ENCODE measurements around the gene GLYATL3. TPM values are rescaled to one million over a fixed set of nuclear protein-coding genes. Genes with fewer than 3 reads are reported as not detected.
A peak's percentile ranks its signal among the peaks of the same experiment; 100 is the strongest.

The GLYATL3 gene
- polyA plus RNA-seq, 1 of the 3 experiments (the other 2 are of a cell fraction): not detected

DNA sequence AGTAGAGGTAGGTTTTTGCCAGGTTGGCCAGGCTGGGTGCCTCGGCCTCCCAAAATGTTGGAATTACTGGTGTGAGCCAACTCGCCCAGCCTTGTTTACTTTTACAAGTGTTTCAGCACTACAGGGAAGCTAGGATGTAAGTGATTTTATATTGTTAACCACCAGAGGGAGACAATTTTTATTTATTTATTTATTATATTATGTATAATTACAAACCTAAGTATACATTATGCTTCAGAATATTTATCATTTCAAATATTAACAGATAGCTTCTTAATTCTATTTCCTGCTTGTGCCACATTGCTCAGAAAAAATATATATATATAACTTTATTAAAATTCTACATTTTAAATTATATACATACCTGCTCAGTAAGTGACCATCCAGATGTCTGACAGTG is 46.5 kb upstream of the GLYATL3 start:
- Histone ChIP-seq H3K79me2 (ENCODE audit: insufficient read depth) (no peaks in the 10 kb centered on the region), H3K36me3 (replicated peaks in 1 of 2; ENCODE audit: control insufficient read depth in 1 of 2, insufficient read depth in 2 of 2, low read length in 1 of 2) (peaks cover 64 to 65% of the 10 kb centered on the region in 2 experiments), H2AFZ (ENCODE audit: low read depth) (no peak overlapping the region), H3F3A (replicated peaks; ENCODE audit: insufficient read depth) (peaks cover 6% of the 10 kb centered on the region), H3K27me3 (ENCODE audit: insufficient read depth) (no peaks in the 10 kb centered on the region), H3K4me3 (ENCODE audit: low read depth in 2 of 2, low read length in 1 of 2) (no peak overlapping the region), H3K9me3 (no peaks in the 10 kb centered on the region), H3K4me1 (ENCODE audit: control insufficient read depth in 1 of 2, insufficient read depth in 2 of 2, low read depth in 1 of 2, low read length in 1 of 2) (no peaks in the 10 kb centered on the region), H3K4me2 (no peak overlapping the region), H3K9ac (no peak overlapping the region), H3K9me2 (no peaks in the 10 kb centered on the region), H4K20me1 (ENCODE audit: insufficient read depth) (no peaks in the 10 kb centered on the region), H3K27ac (ENCODE audit: low read depth in 2 of 2, low read length in 1 of 2) (no peak overlapping the region)
- ChIA-PET CTCF (interaction anchor here (0.8 to 1.6 kb wide), 3 partner anchors 12 to 43 kb away, joined by 3 to 4 read pairs (median 3); no protein-coding TSS in a partner anchor), POLR2A (no interaction called here)
- no peak for DNase-seq
- 88% methylated on average over 2 of the region's 2 CpGs for WGBS (ENCODE audit: low lambda C conversion rate)
- TF ChIP-seq CTCF (IDR thresholded peaks at IDR 0.05): peak; percentile 53
- no peak for TF ChIP-seq POLR2AphosphoS5 (IDR thresholded peaks at IDR 0.05; ENCODE audit: low read depth, low read length)

GRCh38 chr6:49454787-49455709 is 44.7 kb upstream of the GLYATL3 start:
- no peaks in the 10 kb centered on the region for H3K9me3 ChIP-seq
- H3K4me2 ChIP-seq: no peak overlapping the region
- DNase-seq: no peak
- no peaks in the 10 kb centered on the region for H3K4me1 ChIP-seq (ENCODE audit: control insufficient read depth in 1 of 2, insufficient read depth in 2 of 2, low read depth in 1 of 2, low read length in 1 of 2)
- H3K4me3 ChIP-seq (ENCODE audit: low read depth in 2 of 2, low read length in 1 of 2): no peak overlapping the region
- CTCF ChIA-PET: interaction anchor here (1.4 to 1.5 kb wide), 2 partner anchors 9 to 45 kb away, joined by 3 to 4 read pairs; no protein-coding TSS in a partner anchor
- no peak overlapping the region for H3K27ac ChIP-seq (ENCODE audit: low read depth in 2 of 2, low read length in 1 of 2)
- peaks cover 8% of the 10 kb centered on the region for H3F3A ChIP-seq (replicated peaks; ENCODE audit: insufficient read depth)
- no peak overlapping the region for H3K9ac ChIP-seq
- TF ChIP-seq MEF2A (IDR thresholded peaks at IDR 0.05; ENCODE audit: borderline replicate concordance, low read depth) (no peak), EP300 (IDR thresholded peaks at IDR 0.05; ENCODE audit: borderline replicate concordance in 1 of 2, low read depth in 1 of 2, low read length in 1 of 2) (no peak), REST (IDR thresholded peaks at IDR 0.05; ENCODE audit: low read depth, low read length) (no peak), MAX (IDR thresholded peaks at IDR 0.05; ENCODE audit: low read depth) (no peak), SIN3A (IDR thresholded peaks at IDR 0.05; ENCODE audit: borderline replicate concordance, low read depth, low read length) (no peak), FOXJ3 (CRISPR knock-in tag; IDR thresholded peaks at IDR 0.05) (no peak), GABPA (IDR thresholded peaks at IDR 0.05; ENCODE audit: low read depth) (no peak), RCOR1 (IDR thresholded peaks at IDR 0.05; ENCODE audit: low read length) (no peak), TEAD4 (IDR thresholded peaks at IDR 0.05; ENCODE audit: borderline replicate concordance, insufficient read depth) (no peak), TAF1 (IDR thresholded peaks at IDR 0.05; ENCODE audit: borderline replicate concordance, low read depth, low read length) (no peak), CHD2 (IDR thresholded peaks at IDR 0.05; ENCODE audit: low read length, partially characterized antibody) (no peak)
- 97% methylated on average over 3 of the region's 3 CpGs for WGBS (ENCODE audit: low lambda C conversion rate)
- no peaks in the 10 kb centered on the region for H3K9me2 ChIP-seq
- POLR2A ChIA-PET: no interaction called here
- H3K27me3 ChIP-seq (ENCODE audit: insufficient read depth): no peaks in the 10 kb centered on the region
- no peaks in the 10 kb centered on the region for H4K20me1 ChIP-seq (ENCODE audit: insufficient read depth)
- H3K36me3 ChIP-seq (replicated peaks in 1 of 2; ENCODE audit: control insufficient read depth in 1 of 2, insufficient read depth in 2 of 2, low read length in 1 of 2): peaks cover 58% of the 10 kb centered on the region in 2 experiments
- no peak overlapping the region for H2AFZ ChIP-seq (ENCODE audit: low read depth)
- H3K79me2 ChIP-seq (ENCODE audit: insufficient read depth): peaks cover 4% of the 10 kb centered on the region

Data from SK-N-SH (cell line).